Measurements from ENCODE around the gene FGL2.

DNA sequence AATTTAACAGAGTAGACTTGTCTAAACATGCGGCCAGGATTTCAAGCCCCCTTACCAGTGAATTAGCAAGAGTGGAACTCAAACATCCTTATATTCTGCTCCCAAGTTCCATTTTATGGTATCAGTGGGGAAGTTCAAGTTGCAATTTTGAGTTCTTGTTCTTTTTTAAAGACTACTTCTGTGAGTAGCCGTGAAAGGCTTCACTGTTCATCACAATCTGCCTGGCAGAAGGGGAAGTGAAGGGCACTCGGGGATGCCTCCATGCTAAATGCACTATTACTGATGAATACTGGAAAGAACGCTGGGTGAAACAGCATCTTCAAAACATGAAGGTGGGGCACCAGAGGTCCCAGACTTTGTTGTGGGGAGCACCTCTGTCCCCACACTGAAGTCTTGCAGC lies 22.4 kb upstream of the FGL2 start:
- no peak for TF ChIP-seq EP300 (IDR thresholded peaks at IDR 0.05)
- TF ChIP-seq, protein P1, sequence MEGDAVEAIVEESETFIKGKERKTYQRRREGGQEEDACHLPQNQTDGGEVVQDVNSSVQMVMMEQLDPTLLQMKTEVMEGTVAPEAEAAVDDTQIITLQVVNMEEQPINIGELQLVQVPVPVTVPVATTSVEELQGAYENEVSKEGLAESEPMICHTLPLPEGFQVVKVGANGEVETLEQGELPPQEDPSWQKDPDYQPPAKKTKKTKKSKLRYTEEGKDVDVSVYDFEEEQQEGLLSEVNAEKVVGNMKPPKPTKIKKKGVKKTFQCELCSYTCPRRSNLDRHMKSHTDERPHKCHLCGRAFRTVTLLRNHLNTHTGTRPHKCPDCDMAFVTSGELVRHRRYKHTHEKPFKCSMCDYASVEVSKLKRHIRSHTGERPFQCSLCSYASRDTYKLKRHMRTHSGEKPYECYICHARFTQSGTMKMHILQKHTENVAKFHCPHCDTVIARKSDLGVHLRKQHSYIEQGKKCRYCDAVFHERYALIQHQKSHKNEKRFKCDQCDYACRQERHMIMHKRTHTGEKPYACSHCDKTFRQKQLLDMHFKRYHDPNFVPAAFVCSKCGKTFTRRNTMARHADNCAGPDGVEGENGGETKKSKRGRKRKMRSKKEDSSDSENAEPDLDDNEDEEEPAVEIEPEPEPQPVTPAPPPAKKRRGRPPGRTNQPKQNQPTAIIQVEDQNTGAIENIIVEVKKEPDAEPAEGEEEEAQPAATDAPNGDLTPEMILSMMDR (IDR thresholded peaks at IDR 0.05) = no peak
